GM19395 (cell line): Measurements from ENCODE around the gene AMIGO3.

Source experiments
- ATAC-seq: cut with Tn5 transposase; IDR thresholded peaks from one replicate; pipeline ENCODE4 v1.9.1; 2021; ENCODE audit warnings: mild to moderate bottlenecking, moderate library complexity; ENCODE audit not compliant: unreplicated experiment

The AMIGO3 gene

DNA sequence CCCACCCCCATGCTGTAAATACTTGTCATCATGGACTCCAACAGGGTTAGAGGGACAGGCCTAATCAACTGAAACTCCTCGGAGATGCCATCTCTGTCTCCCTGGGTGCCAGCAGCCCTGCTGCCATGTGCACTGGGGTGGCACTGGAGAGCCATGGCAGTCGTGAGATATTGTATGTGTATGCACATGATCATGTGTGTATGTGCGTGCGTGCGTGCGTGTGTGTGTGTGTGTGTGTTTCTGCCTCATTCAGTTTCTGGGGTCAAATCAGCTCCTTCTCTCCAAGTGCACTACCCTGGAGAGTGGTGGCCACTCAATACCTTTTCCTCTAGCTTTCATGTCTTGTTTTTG, 48.6 kb downstream of the AMIGO3 start:
- no peak for ATAC-seq

DNA sequence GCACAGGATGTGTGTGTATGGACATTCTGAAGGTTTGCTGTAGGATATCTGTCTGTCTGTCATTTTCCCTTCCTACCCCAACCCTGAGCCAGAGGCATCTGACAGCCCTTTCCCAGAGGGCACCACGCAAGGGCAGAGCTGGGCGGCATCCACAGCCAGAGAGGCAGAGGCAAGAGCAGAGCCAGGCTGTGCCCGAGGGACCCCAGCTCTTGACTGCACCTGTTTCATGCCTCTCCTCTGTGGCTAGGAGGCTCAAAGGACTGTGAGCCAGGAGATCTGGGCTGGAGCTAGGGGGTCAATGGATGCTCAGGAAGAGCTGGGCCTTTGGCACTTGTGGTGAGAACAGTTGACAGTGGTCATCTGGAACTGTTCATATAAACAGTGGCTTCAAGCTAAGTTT, 50.1 kb downstream of the AMIGO3 start:
- ATAC-seq = no peak

DNA sequence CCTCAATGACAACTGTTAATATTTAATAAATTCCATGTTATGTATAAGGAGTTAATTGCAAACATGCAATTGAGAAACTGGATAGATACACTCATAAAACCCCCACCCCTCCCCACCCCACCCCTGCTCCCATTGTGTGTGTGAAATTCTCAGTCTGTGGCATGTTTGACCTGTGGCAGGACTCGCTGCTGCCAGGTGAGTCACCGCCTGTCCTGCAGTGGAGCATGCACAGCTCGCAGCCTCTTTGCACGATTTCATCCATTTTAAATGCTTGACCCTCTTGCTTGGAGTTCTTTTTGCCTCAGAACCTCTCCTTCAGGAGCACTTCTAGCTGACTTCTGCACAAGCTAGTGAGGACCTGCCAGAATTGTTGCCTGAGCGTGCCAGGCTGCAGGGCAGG, 50.6 kb downstream of the AMIGO3 start:
- ATAC-seq = no peak

DNA sequence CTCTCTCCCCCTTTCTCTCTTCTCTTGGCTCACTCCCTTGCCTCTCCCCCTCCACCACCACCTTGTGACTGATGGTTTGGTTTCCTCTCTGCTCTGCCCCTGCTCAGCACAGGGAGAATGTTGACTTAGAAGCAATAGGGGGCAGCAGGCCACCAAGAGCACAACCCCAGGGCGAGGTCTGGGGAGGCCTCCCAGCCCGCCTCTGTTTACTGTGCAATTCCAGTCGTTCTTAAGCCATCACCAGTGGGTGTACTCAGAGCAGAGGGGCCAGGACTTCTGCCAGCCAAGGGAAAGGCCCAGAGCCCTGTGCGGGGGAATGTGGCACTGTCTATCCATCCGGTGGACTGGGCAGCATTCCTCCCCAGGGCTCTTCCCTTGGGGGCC, 51.1 kb downstream of the AMIGO3 start:
- no peak for ATAC-seq

DNA sequence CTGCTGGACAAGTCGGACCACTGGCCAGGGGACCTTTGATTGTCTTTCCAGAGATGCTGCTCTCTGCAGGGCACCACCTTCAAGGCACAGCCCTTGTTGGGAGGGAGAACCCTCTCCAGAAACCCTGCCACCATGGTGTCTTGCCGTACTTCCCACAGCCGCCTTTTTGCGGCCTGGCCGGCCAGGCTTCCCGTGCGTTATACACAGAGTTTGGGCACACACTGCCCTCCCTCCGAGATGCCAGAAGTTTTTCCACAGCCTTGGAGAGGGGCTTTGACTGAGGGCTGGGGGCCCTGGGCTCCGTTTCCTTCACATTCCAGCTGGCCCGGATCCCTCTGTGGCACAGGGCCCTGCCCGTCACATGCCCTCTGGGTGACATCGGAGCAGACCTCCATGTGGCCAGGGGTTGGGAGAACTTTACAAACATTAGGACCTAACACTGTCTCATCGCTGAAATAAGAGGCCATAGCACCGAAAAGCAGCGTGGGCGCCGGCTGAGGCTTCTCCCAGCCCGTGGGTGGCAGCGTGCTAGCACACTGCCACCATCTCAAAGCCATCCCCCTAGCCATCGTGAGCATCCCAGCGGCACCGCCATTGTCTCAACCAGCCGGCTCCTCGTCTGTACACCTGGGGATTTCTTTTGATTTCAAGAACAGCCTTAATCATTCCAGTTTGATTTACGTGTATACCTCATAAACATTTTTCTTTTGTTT, 51.6 kb downstream of the AMIGO3 start:
- no peak for ATAC-seq
